GM21528 (cell line): Measurements from ENCODE around the gene FARSB.
"Not testable (repeated sequence)": the region's sequence is repeated elsewhere in the genome, so short reads cannot be mapped to it uniquely, and the experiment has no call there.

Experiments used
- ATAC-seq: cut with Tn5 transposase; IDR thresholded peaks from one replicate; pipeline ENCODE4 v1.9.1; 2021; ENCODE audit warnings: mild to moderate bottlenecking, moderate library complexity; ENCODE audit not compliant: unreplicated experiment, low FRiP score

Gene FARSB

GRCh38 chr2:222609381-222609780, 46.5 kb downstream of the FARSB start:
- no peak for ATAC-seq

GRCh38 chr2:222608081-222608480, 47.8 kb downstream of the FARSB start:
- no peak for ATAC-seq

- ATAC-seq: no peak
These were observed 49.6 kb downstream of the FARSB start for GRCh38 chr2:222606306-222606705.

- ATAC-seq: no peak
These were observed 51.0 kb downstream of the FARSB start for GRCh38 chr2:222604749-222605515.

GRCh38 chr2:222603501-222603900, 52.4 kb downstream of the FARSB start:
- no peak for ATAC-seq

GRCh38 chr2:222598611-222599010, 57.3 kb downstream of the FARSB start:
- ATAC-seq: no peak

GRCh38 chr2:222595581-222595980, 60.3 kb downstream of the FARSB start:
- no peak for ATAC-seq

GRCh38 chr2:222594679-222595078, 61.2 kb downstream of the FARSB start:
- no peak for ATAC-seq

GRCh38 chr2:222592176-222592575, 63.7 kb downstream of the FARSB start:
- ATAC-seq: no peak

GRCh38 chr2:222591661-222592060, 64.2 kb downstream of the FARSB start:
- no peak for ATAC-seq

- not testable (repeated sequence) for ATAC-seq
These were observed 71.3 kb downstream of the FARSB start for GRCh38 chr2:222584589-222584988.

- ATAC-seq: no peak
These were observed 73.0 kb downstream of the FARSB start for GRCh38 chr2:222582928-222583327.

GRCh38 chr2:222577341-222577740, 78.6 kb downstream of the FARSB start:
- no peak for ATAC-seq

- ATAC-seq: no peak
These were observed 79.5 kb downstream of the FARSB start for GRCh38 chr2:222576171-222577081.

- ATAC-seq: no peak
These were observed 80.3 kb downstream of the FARSB start for GRCh38 chr2:222575618-222576017.

- no peak for ATAC-seq
These were observed 83.1 kb downstream of the FARSB start for GRCh38 chr2:222572751-222573174.

GRCh38 chr2:222572264-222572721, 83.6 kb downstream of the FARSB start:
- ATAC-seq: no peak

GRCh38 chr2:222569826-222570225, 86.1 kb downstream of the FARSB start:
- no peak for ATAC-seq

- ATAC-seq: no peak
These were observed 87.0 kb downstream of the FARSB start for GRCh38 chr2:222568865-222569264.

GRCh38 chr2:222566229-222566628, 89.7 kb downstream of the FARSB start:
- no peak for ATAC-seq

- no peak for ATAC-seq
These were observed 92.0 kb downstream of the FARSB start for GRCh38 chr2:222563936-222564335.
